Measurements from ENCODE around the gene ZBTB12.
"Not testable (repeated sequence)": the region's sequence is repeated elsewhere in the genome, so short reads cannot be mapped to it uniquely, and the experiment has no call there.

The ZBTB12 gene

DNA sequence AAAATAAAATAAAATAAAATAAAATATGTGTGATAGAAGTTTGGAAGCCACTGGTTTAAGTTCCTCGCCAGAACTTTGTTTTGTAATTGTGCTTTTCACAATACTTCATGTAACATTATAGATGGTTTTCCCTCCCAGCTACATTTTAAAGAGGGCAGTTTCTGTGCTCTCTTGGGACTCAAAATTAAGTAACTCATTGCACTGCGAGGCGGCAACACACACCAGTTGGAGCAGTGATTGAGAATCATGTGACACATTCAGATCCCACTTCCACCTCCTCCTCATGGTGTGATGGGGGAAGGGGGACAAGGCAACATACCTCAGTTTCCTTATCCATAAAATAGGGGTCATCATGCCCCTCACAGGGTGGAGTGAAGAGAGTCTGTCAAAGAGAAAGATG, 33.1 kb upstream of the ZBTB12 start:
- no peak overlapping the region for H3K4me3 ChIP-seq (ENCODE audit: low read depth, low read length)
- TF ChIP-seq CTCF (IDR thresholded peaks at IDR 0.05; ENCODE audit: control insufficient read depth, extremely low read depth, insufficient read depth), result no peak
- DNase-seq (ENCODE audit: low read depth), result no peak

DNA sequence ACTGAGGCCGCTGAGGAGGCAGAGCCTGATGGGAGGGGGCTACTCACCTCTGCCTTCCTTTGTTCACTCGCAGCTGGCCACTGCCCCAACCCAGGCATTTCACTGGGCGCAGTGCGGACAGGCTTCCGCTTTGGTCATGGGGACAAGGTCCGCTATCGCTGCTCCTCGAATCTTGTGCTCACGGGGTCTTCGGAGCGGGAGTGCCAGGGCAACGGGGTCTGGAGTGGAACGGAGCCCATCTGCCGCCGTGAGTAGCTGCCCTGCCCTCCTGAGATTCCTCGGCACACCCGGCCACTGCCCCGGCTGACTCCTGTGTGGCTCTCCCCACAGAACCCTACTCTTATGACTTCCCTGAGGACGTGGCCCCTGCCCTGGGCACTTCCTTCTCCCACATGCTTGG, 31.7 kb upstream of the ZBTB12 start:
- TF ChIP-seq CTCF (IDR thresholded peaks at IDR 0.05; ENCODE audit: control insufficient read depth, extremely low read depth, insufficient read depth), result no peak
- H3K4me3 ChIP-seq (ENCODE audit: low read depth, low read length), result no peak overlapping the region
- DNase-seq (ENCODE audit: low read depth), result no peak

DNA sequence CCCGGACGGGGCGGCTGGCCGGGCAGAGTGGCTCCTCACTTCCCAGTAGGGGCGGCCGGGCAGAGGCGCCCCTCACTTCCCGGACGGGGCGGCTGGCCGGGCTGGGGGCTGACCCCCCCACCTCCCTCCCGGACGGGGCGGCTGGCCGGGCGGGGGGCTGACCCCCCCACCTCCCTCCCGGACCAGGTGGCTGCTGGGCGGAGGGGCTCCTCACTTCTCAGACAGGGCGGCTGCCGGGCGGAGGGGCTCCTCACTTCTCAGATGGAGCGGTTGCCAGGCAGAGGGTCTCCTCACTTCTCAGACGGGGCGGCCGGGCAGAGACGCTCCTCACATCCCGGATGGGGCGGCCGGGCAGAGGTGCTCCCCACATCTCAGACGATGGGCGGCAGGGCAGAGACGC, 30.3 kb upstream of the ZBTB12 start:
- H3K4me3 ChIP-seq (ENCODE audit: low read depth, low read length); DNase-seq (ENCODE audit: low read depth): not testable (repeated sequence)

- H3K4me3 ChIP-seq (ENCODE audit: low read depth, low read length), result no peak overlapping the region
- no peak for TF ChIP-seq CTCF (IDR thresholded peaks at IDR 0.05; ENCODE audit: control insufficient read depth, extremely low read depth, insufficient read depth)
- no peak for DNase-seq (ENCODE audit: low read depth)
Observed at GRCh38 chr6:31930962-31931361, 29.1 kb upstream of the ZBTB12 start.

GRCh38 chr6:31928672-31928939, 26.7 kb upstream of the ZBTB12 start:
- TF ChIP-seq CTCF (IDR thresholded peaks at IDR 0.05; ENCODE audit: control insufficient read depth, extremely low read depth, insufficient read depth), result no peak
- H3K4me3 ChIP-seq (ENCODE audit: low read depth, low read length), result no peak overlapping the region
- DNase-seq (ENCODE audit: low read depth), result no peak

DNA sequence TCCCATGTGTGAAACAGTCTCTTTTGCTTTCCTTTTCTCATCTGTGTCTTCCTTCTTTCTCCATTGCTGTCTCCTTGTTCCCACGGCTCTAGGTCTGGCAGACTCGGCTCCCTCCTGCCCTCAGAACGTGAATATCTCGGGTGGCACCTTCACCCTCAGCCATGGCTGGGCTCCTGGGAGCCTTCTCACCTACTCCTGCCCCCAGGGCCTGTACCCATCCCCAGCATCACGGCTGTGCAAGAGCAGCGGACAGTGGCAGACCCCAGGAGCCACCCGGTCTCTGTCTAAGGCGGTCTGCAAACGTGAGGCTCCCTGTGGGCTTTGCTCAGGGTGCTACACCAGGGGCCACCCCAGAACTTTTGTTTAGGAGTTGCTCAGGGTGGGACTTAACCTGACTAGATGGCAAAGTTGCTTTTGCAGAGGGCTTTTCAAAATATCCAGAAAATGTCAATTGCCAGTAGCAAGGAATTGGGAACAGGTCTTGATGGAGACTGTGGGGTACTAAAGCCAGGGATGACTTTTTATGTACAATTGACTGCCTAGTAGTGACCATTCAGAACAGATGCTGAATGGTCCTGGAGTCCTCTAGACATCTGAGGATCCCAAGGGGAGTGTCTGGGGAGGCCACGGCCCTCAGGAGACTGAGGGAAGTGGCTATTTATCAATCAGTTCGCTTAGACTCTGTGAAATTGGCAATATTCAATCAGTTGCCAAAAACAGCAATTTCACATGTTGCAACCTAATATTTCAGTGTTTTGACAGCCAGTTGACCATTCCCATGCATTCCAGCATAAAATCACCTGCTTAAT, 26.2 kb upstream of the ZBTB12 start:
- no peak for TF ChIP-seq CTCF (IDR thresholded peaks at IDR 0.05; ENCODE audit: control insufficient read depth, extremely low read depth, insufficient read depth)
- no peak for DNase-seq (ENCODE audit: low read depth)
- no peak overlapping the region for H3K4me3 ChIP-seq (ENCODE audit: low read depth, low read length)

GRCh38 chr6:31927242-31927862, 25.5 kb upstream of the ZBTB12 start, which contains the start of gene C2:
Gene C2, plus strand, starts transcription at chr6:31927717. Its CDS starts 36 bp downstream, at chr6:31927753.
- no peak for DNase-seq (ENCODE audit: low read depth)
- no peak for TF ChIP-seq CTCF (IDR thresholded peaks at IDR 0.05; ENCODE audit: control insufficient read depth, extremely low read depth, insufficient read depth)
- H3K4me3 ChIP-seq (ENCODE audit: low read depth, low read length), result no peak within 1 kb of the TSS
